GM12878 (cell line): ENCODE results near the gene PCSK5. TPM values are rescaled to one million over a fixed set of nuclear protein-coding genes. Genes with fewer than 3 reads are reported as not detected.

Experiments used
- ATAC-seq: fragments of 200-7000 bp; cut with Tn5 transposase; 3 replicates; pipeline ENCODE4 v1.9.1; 2020; ENCODE audit warnings: mild to moderate bottlenecking, moderate library complexity
- BruUV-seq: library from RNA; stranded (reverse); fragments of 400-500 nt; replicated peaks from 2 replicates; lab custom pipeline; 2021; lab: Mats Ljungman, UMichigan
- CTCF ChIA-PET: fragments of 300-600 bp; sonication (Branson Sonifier 250); formaldehyde crosslinking; extraction: SDS; loops from one replicate; lab custom pipeline; 2021; ENCODE audit warnings: inconsistent platforms; lab: Yijun Ruan, JAX
- POLR2A ChIA-PET: fragments of 350-600 bp; formaldehyde crosslinking; extraction: SDS; loops from one replicate; lab custom pipeline; 2021; ENCODE audit warnings: inconsistent platforms; lab: Charles Lee
- RAD21 ChIA-PET: fragments of 300-600 bp; sonication (Branson Sonifier 250); formaldehyde crosslinking; loops from one replicate; lab custom pipeline; 2023; ENCODE audit warnings: antibody characterized with exemption; ENCODE audit not compliant: unreplicated experiment; lab: Charles Lee
- SMC1A ChIA-PET: fragments of 300-600 bp; sonication (Branson Sonifier 250); formaldehyde crosslinking; loops from one replicate; lab custom pipeline; 2023; ENCODE audit not compliant: unreplicated experiment, uncharacterized antibody; lab: Charles Lee
- DNase-seq: peaks from one replicate; pipeline ENCODE4 v3.0.0-alpha.2; 2011; ENCODE audit warnings: low read depth, low spot score
- FAIRE-seq: peaks from 3 replicates; lab custom pipeline; 2011; peaks lifted over from hg19 to GRCh38; lab: Jason Lieb, UNC
- H2AFZ ChIP-seq: 2 replicates; pipeline ENCODE4 v1.6.0; 2011; ENCODE audit warnings: low read depth, low read length, control low read depth; ENCODE audit not compliant: control insufficient read depth
- H3K27ac ChIP-seq: 2 replicates; pipeline ENCODE4 v1.5.1; 2011; ENCODE audit warnings: control low read depth; ENCODE audit not compliant: control insufficient read depth, insufficient read depth
- H3K27me3 ChIP-seq, 2 experiments: replicated peaks in 1 of 2; 2 replicates each; pipeline versions ENCODE4 v1.6.0 to v1.6.1; 2011; ENCODE audit warnings: low read length in 1 of 2; ENCODE audit not compliant: control insufficient read depth in 2 of 2, insufficient read depth in 2 of 2
- H3K36me3 ChIP-seq, 2 experiments: 2 replicates each; pipeline ENCODE4 v1.5.1; 2011; ENCODE audit warnings: low read length in 1 of 2; ENCODE audit not compliant: control insufficient read depth in 2 of 2, insufficient read depth in 2 of 2
- H3K4me1 ChIP-seq: 2 replicates; pipeline ENCODE4 v1.6.1; 2011; ENCODE audit warnings: mild to moderate bottlenecking, low read length, moderate library complexity, mixed read lengths; ENCODE audit not compliant: control insufficient read depth, insufficient read depth
- H3K4me2 ChIP-seq: 2 replicates; pipeline ENCODE4 v1.6.0; 2011; ENCODE audit warnings: control low read depth; ENCODE audit not compliant: control insufficient read depth, insufficient read depth
- H3K4me3 ChIP-seq: fragments of 200-600 bp; sonication (generic); 2 replicates; pipeline ENCODE4 v1.5.1; 2016
- H3K79me2 ChIP-seq: 2 replicates; pipeline ENCODE4 v1.6.0; 2011; ENCODE audit warnings: low read length; ENCODE audit not compliant: control insufficient read depth, insufficient read depth
- H3K9ac ChIP-seq: 2 replicates; pipeline ENCODE4 v1.8.0; 2011; ENCODE audit warnings: low read length, control low read depth, mixed read lengths; ENCODE audit not compliant: control insufficient read depth, insufficient read depth
- H3K9me3 ChIP-seq: replicated peaks from 3 replicates; pipeline ENCODE4 v1.5.1; 2011; ENCODE audit warnings: mild to moderate bottlenecking, low read length; ENCODE audit not compliant: control insufficient read depth, insufficient read depth
- H4K20me1 ChIP-seq: 2 replicates; pipeline ENCODE4 v1.6.0; 2011; ENCODE audit not compliant: control insufficient read depth, insufficient read depth
- BACH1 ChIP-seq: fragments of 450-650 bp; IDR thresholded peaks from 2 replicates; pipeline ENCODE4 v1.6.1; 2017; ENCODE audit warnings: mild to moderate bottlenecking, borderline replicate concordance
- EP300 ChIP-seq, 2 experiments: fragments of 150-350 bp in 1 of 2; IDR thresholded peaks; 2 replicates each; pipeline ENCODE4 v1.6.1; 2011 to 2012; ENCODE audit warnings: low read depth in 2 of 2, low read length in 2 of 2, borderline replicate concordance in 1 of 2, improper control_type of control experiment in 1 of 2, inconsistent platforms in 1 of 2; ENCODE audit not compliant: control insufficient read depth in 1 of 2
- SUZ12 ChIP-seq: fragments of 200-600 bp; sonication (generic); IDR thresholded peaks from one replicate; pipeline ENCODE4 v1.6.1; 2018; ENCODE audit warnings: antibody characterized with exemption, mild to moderate bottlenecking; ENCODE audit not compliant: unreplicated experiment
- WGBS: methylation state at CpG from one replicate; pipeline ENCODE4 v1.1.6; 2016; ENCODE audit warnings: low lambda C conversion rate; ENCODE audit not compliant: insufficient replicate concordance, insufficient coverage; ENCODE audit errors: missing lambda C conversion rate; 5-methylcytosine and 5-hydroxymethylcytosine counted together
- in situ Hi-C: fragments of 300-500 bp; cut with MboI; formaldehyde crosslinking; loops from 9 replicates; pipeline ENCODE4 v1.14.3; 2018; ENCODE audit warnings: mixed read lengths
- intact Hi-C: fragments of 100-400 bp; cut with micrococcal nuclease; formaldehyde crosslinking; loops from one replicate; pipeline ENCODE4 v1.14.2; 2022; ENCODE audit not compliant: unreplicated experiment
- polyA plus RNA-seq, 11 experiments: library from polyadenylated mRNA; depleted of rRNA in 4 of 11; unstranded in 6 of 11; stranded (reverse) in 5 of 11; fragments of >200 nt; fragmentation: Nextera tagmentation in 4 of 11; fragmentation: Illumina TruSeq in 1 of 11; extraction: Ambion mirVana in 4 of 11; extraction: Trizol in 1 of 11; gene quantifications; 1 replicate in 1 of 11; 2 replicates in 10 of 11; pipeline versions ENCODE4 v1.2.1 to v1.2.3, GENCODE V29; 2011 to 2016; ENCODE audit warnings: inconsistent platforms in 2 of 11, missing spikeins in 2 of 11, low read depth in 1 of 11
- total RNA-seq, 4 experiments: library from RNA; depleted of rRNA in 3 of 4; stranded (reverse); fragments of >200 nt in 3 of 4; fragmentation: Illumina TruSeq in 1 of 4; extraction: Trizol in 1 of 4; gene quantifications; 2 replicates each; pipeline versions ENCODE4 v1.2.1 to v1.2.3, GENCODE V29; 2013 to 2021
- TF ChIP-seq, protein P1 (sequence below): fragments of 450-650 bp; IDR thresholded peaks from 2 replicates; pipeline ENCODE4 v1.6.1; 2017; ENCODE audit warnings: low read depth, mild to moderate bottlenecking, moderate library complexity
- TF ChIP-seq, protein P2 (sequence below): fragments of 450-650 bp; IDR thresholded peaks from 2 replicates; pipeline ENCODE4 v1.6.1; 2016; ENCODE audit warnings: mild to moderate bottlenecking
- TF ChIP-seq, protein P3 (sequence below): fragments of 150-350 bp; IDR thresholded peaks from 2 replicates; pipeline ENCODE4 v1.6.1; 2016; ENCODE audit warnings: low read depth, low read length
- TF ChIP-seq, protein P4 (sequence below): fragments of 450-650 bp; IDR thresholded peaks from 2 replicates; pipeline ENCODE4 v1.6.1; 2018; ENCODE audit warnings: borderline replicate concordance, mild to moderate bottlenecking; ENCODE audit not compliant: partially characterized antibody

PCSK5 gene
- total and polyA plus RNA-seq, 10 of the 15 experiments (the other 5 are each of a cell fraction or from before 2014, with no cell fraction given), result 0.01 to 0.13 (median 0.04) TPM; not detected in 3

DNA sequence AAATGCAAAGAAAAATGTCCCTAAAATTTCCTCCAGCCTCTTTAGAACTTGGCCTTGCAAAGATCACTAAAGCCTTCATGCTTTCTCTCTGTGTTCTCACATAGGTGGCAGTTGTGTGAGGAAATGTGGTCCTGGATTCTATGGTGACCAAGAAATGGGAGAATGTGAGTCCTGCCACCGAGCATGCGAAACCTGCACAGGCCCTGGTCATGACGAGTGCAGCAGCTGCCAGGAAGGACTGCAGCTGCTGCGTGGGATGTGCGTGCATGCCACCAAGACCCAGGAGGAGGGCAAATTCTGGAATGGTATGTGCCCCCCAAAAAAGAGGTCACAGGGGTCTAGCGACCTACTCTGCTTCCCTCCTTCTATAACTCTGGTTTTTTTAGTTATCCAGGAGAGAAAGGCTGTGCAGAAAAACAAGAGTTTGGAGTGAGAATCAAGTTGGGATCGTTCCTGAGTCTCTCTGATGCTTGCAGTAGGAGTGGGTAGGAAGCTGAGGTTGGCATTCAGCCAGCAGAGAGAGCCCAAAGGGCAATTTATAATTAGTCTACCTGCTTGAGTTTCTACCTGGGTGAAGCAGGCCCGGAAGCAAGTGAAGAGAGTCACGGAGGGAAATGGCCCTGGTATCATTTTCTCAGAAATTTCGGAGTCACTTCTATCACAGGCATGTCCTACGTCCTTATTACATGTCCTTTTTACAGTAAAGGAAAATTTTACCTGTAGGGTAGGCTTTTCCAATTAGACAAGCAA, 406.3 kb downstream of the PCSK5 start (continued):
- TF ChIP-seq, protein P1, sequence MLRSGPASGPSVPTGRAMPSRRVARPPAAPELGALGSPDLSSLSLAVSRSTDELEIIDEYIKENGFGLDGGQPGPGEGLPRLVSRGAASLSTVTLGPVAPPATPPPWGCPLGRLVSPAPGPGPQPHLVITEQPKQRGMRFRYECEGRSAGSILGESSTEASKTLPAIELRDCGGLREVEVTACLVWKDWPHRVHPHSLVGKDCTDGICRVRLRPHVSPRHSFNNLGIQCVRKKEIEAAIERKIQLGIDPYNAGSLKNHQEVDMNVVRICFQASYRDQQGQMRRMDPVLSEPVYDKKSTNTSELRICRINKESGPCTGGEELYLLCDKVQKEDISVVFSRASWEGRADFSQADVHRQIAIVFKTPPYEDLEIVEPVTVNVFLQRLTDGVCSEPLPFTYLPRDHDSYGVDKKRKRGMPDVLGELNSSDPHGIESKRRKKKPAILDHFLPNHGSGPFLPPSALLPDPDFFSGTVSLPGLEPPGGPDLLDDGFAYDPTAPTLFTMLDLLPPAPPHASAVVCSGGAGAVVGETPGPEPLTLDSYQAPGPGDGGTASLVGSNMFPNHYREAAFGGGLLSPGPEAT, result no peak
- TF ChIP-seq BACH1 (no peak), SUZ12 (no peak)

DNA sequence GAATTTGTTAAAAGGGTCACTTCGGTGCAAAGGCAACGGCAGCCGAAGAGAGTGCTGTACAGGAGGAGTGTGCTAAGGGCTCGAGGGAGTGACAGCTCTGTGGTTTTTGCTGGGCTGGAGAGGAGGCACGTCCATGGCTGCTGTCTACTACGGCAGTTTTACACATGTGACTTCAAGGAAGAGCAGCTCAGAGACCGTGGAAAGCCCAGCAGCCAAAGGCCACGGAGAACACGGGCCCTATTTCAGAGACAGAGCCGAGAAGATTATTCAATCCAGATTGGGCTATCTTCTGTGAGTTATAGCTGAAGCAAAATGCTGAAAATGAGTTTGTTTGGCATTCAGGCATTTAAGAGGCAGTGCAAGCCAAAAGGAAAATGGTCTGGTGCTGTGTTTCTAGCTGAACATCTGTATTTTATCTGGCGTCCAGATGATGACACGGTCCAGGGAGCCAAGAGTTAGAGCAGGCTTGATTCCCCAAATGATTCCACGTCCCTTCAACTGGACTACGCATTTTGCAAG, 407.3 kb downstream of the PCSK5 start:
- no peak overlapping the region for H3K27ac ChIP-seq
- WGBS, result 52% methylated on average over 14 of the region's 14 CpGs
- H3K27me3 ChIP-seq, result no peaks in the 10 kb centered on the region; a peak in 1 of 4 replicates
- FAIRE-seq (no peak), ATAC-seq (no peak), DNase-seq (no peak)
- H3K4me1 ChIP-seq, result no peaks in the 10 kb centered on the region; the same call in 1 of the 2 replicates
- H3K9me3 ChIP-seq, result no peaks in the 10 kb centered on the region
- SMC1A ChIA-PET, result no interaction called here
- no peaks in the 10 kb centered on the region for H3K79me2 ChIP-seq
- intact Hi-C loops, result loop anchor here (10.0 kb wide), 1 partner anchor 1103 kb away; no protein-coding TSS in a partner anchor
- BruUV-seq, result no TSS peak
- CTCF ChIA-PET, result interaction anchor here (0.5 to 5.2 kb wide), 3 partner anchors 8 to 1102 kb away, joined by 3 to 28 read pairs (median 3); no protein-coding TSS in a partner anchor
- no peak overlapping the region for H3K9ac ChIP-seq
- no peak overlapping the region for H3K4me2 ChIP-seq
- POLR2A ChIA-PET, result interaction anchor here (0.5 kb wide), 1 partner anchor 13 kb away, joined by 6 read pairs; no protein-coding TSS in a partner anchor
- H4K20me1 ChIP-seq, result no peaks in the 10 kb centered on the region
- in situ Hi-C loops, result no loop called here
- H3K36me3 ChIP-seq, result no peaks in the 10 kb centered on the region
- no peak overlapping the region for H2AFZ ChIP-seq
- RAD21 ChIA-PET, result interaction anchor here (0.5 kb wide), 1 partner anchor 13 kb away, joined by 3 read pairs; no protein-coding TSS in a partner anchor
- H3K4me3 ChIP-seq, result no peak overlapping the region
- TF ChIP-seq, protein P2, sequence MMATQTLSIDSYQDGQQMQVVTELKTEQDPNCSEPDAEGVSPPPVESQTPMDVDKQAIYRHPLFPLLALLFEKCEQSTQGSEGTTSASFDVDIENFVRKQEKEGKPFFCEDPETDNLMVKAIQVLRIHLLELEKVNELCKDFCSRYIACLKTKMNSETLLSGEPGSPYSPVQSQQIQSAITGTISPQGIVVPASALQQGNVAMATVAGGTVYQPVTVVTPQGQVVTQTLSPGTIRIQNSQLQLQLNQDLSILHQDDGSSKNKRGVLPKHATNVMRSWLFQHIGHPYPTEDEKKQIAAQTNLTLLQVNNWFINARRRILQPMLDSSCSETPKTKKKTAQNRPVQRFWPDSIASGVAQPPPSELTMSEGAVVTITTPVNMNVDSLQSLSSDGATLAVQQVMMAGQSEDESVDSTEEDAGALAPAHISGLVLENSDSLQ, result no peak
- TF ChIP-seq, protein P3, sequence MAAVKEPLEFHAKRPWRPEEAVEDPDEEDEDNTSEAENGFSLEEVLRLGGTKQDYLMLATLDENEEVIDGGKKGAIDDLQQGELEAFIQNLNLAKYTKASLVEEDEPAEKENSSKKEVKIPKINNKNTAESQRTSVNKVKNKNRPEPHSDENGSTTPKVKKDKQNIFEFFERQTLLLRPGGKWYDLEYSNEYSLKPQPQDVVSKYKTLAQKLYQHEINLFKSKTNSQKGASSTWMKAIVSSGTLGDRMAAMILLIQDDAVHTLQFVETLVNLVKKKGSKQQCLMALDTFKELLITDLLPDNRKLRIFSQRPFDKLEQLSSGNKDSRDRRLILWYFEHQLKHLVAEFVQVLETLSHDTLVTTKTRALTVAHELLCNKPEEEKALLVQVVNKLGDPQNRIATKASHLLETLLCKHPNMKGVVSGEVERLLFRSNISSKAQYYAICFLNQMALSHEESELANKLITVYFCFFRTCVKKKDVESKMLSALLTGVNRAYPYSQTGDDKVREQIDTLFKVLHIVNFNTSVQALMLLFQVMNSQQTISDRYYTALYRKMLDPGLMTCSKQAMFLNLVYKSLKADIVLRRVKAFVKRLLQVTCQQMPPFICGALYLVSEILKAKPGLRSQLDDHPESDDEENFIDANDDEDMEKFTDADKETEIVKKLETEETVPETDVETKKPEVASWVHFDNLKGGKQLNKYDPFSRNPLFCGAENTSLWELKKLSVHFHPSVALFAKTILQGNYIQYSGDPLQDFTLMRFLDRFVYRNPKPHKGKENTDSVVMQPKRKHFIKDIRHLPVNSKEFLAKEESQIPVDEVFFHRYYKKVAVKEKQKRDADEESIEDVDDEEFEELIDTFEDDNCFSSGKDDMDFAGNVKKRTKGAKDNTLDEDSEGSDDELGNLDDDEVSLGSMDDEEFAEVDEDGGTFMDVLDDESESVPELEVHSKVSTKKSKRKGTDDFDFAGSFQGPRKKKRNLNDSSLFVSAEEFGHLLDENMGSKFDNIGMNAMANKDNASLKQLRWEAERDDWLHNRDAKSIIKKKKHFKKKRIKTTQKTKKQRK, result no peak
- no peak for TF ChIP-seq EP300 (IDR thresholded peaks at IDR 0.05; ENCODE audit: borderline replicate concordance in 1 of 2, control insufficient read depth in 1 of 2, low read depth in 2 of 2, low read length in 2 of 2)
- TF ChIP-seq, protein P4, sequence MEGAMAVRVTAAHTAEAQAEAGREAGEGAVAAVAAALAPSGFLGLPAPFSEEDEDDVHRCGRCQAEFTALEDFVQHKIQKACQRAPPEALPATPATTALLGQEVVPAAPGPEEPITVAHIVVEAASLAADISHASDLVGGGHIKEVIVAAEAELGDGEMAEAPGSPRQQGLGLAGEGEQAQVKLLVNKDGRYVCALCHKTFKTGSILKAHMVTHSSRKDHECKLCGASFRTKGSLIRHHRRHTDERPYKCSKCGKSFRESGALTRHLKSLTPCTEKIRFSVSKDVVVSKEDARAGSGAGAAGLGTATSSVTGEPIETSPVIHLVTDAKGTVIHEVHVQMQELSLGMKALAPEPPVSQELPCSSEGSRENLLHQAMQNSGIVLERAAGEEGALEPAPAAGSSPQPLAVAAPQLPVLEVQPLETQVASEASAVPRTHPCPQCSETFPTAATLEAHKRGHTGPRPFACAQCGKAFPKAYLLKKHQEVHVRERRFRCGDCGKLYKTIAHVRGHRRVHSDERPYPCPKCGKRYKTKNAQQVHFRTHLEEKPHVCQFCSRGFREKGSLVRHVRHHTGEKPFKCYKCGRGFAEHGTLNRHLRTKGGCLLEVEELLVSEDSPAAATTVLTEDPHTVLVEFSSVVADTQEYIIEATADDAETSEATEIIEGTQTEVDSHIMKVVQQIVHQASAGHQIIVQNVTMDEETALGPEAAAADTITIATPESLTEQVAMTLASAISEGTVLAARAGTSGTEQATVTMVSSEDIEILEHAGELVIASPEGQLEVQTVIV, result no peak
